Neural progenitor cell (in vitro differentiated cells): ENCODE data around the gene EAPP. TPM values are rescaled to one million over a fixed set of nuclear protein-coding genes. Genes with fewer than 3 reads are reported as not detected.
"Not testable (repeated sequence)": the region's sequence is repeated elsewhere in the genome, so short reads cannot be mapped to it uniquely, and the experiment has no call there.

Experiments
- DNase-seq: peaks from one replicate; pipeline ENCODE4 v3.0.0-alpha.2; 2016; ENCODE audit warnings: low spot score
- H2AFZ ChIP-seq: fragments of 200-600 bp; sonication (generic); replicated peaks from 2 replicates; pipeline ENCODE4 v1.6.1; 2016; ENCODE audit warnings: antibody characterized with exemption
- H3F3A ChIP-seq: fragments of 200-600 bp; sonication (generic); 2 replicates; pipeline ENCODE4 v1.6.1; 2016; ENCODE audit warnings: antibody characterized with exemption, low read depth
- H3K27ac ChIP-seq: fragments of 200-600 bp; sonication (generic); 2 replicates; pipeline ENCODE4 v1.5.1; 2016; ENCODE audit warnings: mild to moderate bottlenecking
- H3K27me3 ChIP-seq: fragments of 200-600 bp; sonication (generic); 2 replicates; pipeline ENCODE4 v1.6.1; 2016; ENCODE audit warnings: mild to moderate bottlenecking, moderate library complexity
- H3K36me3 ChIP-seq: fragments of 200-600 bp; sonication (generic); 2 replicates; pipeline ENCODE4 v1.5.1; 2016
- H3K4me1 ChIP-seq: fragments of 200-600 bp; sonication (generic); 2 replicates; pipeline ENCODE4 v1.6.1; 2016; ENCODE audit warnings: mixed run types
- H3K4me2 ChIP-seq: fragments of 200-600 bp; sonication (generic); 2 replicates; pipeline ENCODE4 v1.6.1; 2016
- H3K4me3 ChIP-seq: fragments of 200-600 bp; sonication (generic); 2 replicates; pipeline ENCODE4 v1.5.1; 2016
- H3K79me2 ChIP-seq: fragments of 200-600 bp; sonication (generic); 2 replicates; pipeline ENCODE4 v1.6.1; 2016; ENCODE audit warnings: low read depth
- H3K9ac ChIP-seq: fragments of 200-600 bp; sonication (generic); 2 replicates; pipeline ENCODE4 v1.6.1; 2016
- H3K9me3 ChIP-seq: fragments of 200-600 bp; sonication (generic); 2 replicates; pipeline ENCODE4 v1.5.1; 2016; ENCODE audit warnings: low read depth
- H4K20me1 ChIP-seq: fragments of 200-600 bp; sonication (generic); 2 replicates; pipeline ENCODE4 v1.6.1; 2016; ENCODE audit warnings: low read depth
- H3K27ac Mint-ChIP-seq: 3 replicates; pipeline ENCODE4 v1.8.0; 2021; ENCODE audit warnings: mixed read lengths
- H3K27me3 Mint-ChIP-seq: 2 replicates; pipeline ENCODE4 v1.8.0; 2022; ENCODE audit warnings: low read depth, mild to moderate bottlenecking, inconsistent platforms, moderate library complexity, mixed read lengths; ENCODE audit not compliant: insufficient read depth
- H3K36me3 Mint-ChIP-seq: 3 replicates; pipeline ENCODE4 v1.8.0; 2021; ENCODE audit warnings: mixed read lengths
- H3K4me1 Mint-ChIP-seq: 3 replicates; pipeline ENCODE4 v1.8.0; 2021; ENCODE audit warnings: mixed read lengths
- H3K4me3 Mint-ChIP-seq: 3 replicates; pipeline ENCODE4 v1.8.0; 2021; ENCODE audit warnings: mild to moderate bottlenecking, moderate library complexity, mixed read lengths
- H3K9me3 Mint-ChIP-seq: 3 replicates; pipeline ENCODE4 v1.8.0; 2020; ENCODE audit warnings: mixed read lengths
- CTCF ChIP-seq: fragments of 200-600 bp; sonication (generic); IDR thresholded peaks from 2 replicates; pipeline ENCODE4 v1.5.1; 2017; ENCODE audit warnings: antibody characterized with exemption, mild to moderate bottlenecking
- EZH2 ChIP-seq: fragments of 200-600 bp; sonication (generic); IDR thresholded peaks from 2 replicates; pipeline ENCODE4 v1.6.1; 2017; ENCODE audit warnings: antibody characterized with exemption, mild to moderate bottlenecking, moderate library complexity
- EZH2phosphoT487 ChIP-seq: fragments of 200-600 bp; sonication (generic); IDR thresholded peaks from 2 replicates; pipeline ENCODE4 v1.6.1; 2017; ENCODE audit warnings: antibody characterized with exemption
- total RNA-seq: library from RNA; depleted of rRNA; stranded (reverse); fragments of >200 nt; gene quantifications from 2 replicates; pipeline ENCODE4 v1.2.3, GENCODE V29; 2015; ENCODE audit warnings: low replicate concordance

Gene EAPP
- total RNA-seq, 1 donor from 2014 or later = 79.6 TPM

- peak overlapping the region; percentile 75 for H3K4me3 ChIP-seq
- H3K27me3 ChIP-seq, H3K36me3 ChIP-seq, H3K36me3 Mint-ChIP-seq, H3K9me3 ChIP-seq, H3K9ac ChIP-seq, H3F3A ChIP-seq, H4K20me1 ChIP-seq, H3K27me3 Mint-ChIP-seq, H3K27ac ChIP-seq, H3K9me3 Mint-ChIP-seq, H2AFZ ChIP-seq, DNase-seq: not testable (repeated sequence)
- peak overlapping the region; percentile 100 for H3K4me3 Mint-ChIP-seq
- H3K79me2 ChIP-seq = peaks cover 30% of the 10 kb centered on the region
- peak overlapping the region; percentile 82 for H3K4me2 ChIP-seq
- H3K4me1 ChIP-seq = peaks cover 11% of the 10 kb centered on the region
- peak overlapping the region; percentile 97 for H3K27ac Mint-ChIP-seq
- H3K4me1 Mint-ChIP-seq = peaks cover 15% of the 10 kb centered on the region
Measured at GRCh38 chr14:34540181-34541059, 919 bp upstream of the EAPP start.

GRCh38 chr14:34538871-34539406, 562 bp downstream of the EAPP start:
- H3K36me3 ChIP-seq = no peaks in the 10 kb centered on the region
- no peak for DNase-seq
- peaks cover 9% of the 10 kb centered on the region for H3F3A ChIP-seq
- TF ChIP-seq EZH2phosphoT487 (no peak), CTCF (no peak), EZH2 (no peak)
- Mint-ChIP-seq H3K36me3 (peaks cover 3% of the 10 kb centered on the region), H3K27me3 (peaks cover 2% of the 10 kb centered on the region), H3K27ac (peak overlapping the region; percentile 99), H3K9me3 (no peaks in the 10 kb centered on the region), H3K4me1 (peaks cover 15% of the 10 kb centered on the region), H3K4me3 (peak overlapping the region; percentile 100)
- no peaks in the 10 kb centered on the region for H3K9me3 ChIP-seq
- H4K20me1 ChIP-seq = no peaks in the 10 kb centered on the region
- H2AFZ ChIP-seq = peak overlapping the region; percentile 61
- peak overlapping the region; percentile 75 for H3K4me3 ChIP-seq
- H3K79me2 ChIP-seq = peaks cover 30% of the 10 kb centered on the region
- peak overlapping the region; percentile 82 for H3K4me2 ChIP-seq
- no peaks in the 10 kb centered on the region for H3K27me3 ChIP-seq
- H3K4me1 ChIP-seq = peaks cover 11% of the 10 kb centered on the region
- H3K9ac ChIP-seq = peak overlapping the region; percentile 84
- peak overlapping the region; percentile 91 for H3K27ac ChIP-seq

- Histone ChIP-seq H3K79me2 (peaks cover 30% of the 10 kb centered on the region), H3K9ac (peak overlapping the region; percentile 84), H3K4me3 (peak overlapping the region; percentile 75), H3K4me1 (peaks cover 11% of the 10 kb centered on the region), H3K4me2 (peak overlapping the region; percentile 82)
- H3K27me3 Mint-ChIP-seq, H3K36me3 ChIP-seq, H4K20me1 ChIP-seq, H3K9me3 Mint-ChIP-seq, DNase-seq, H3K36me3 Mint-ChIP-seq, H3F3A ChIP-seq, H3K27ac Mint-ChIP-seq, H3K27me3 ChIP-seq, H3K27ac ChIP-seq, H2AFZ ChIP-seq, H3K9me3 ChIP-seq: not testable (repeated sequence)
- Mint-ChIP-seq H3K4me3 (peak overlapping the region; percentile 100), H3K4me1 (peaks cover 15% of the 10 kb centered on the region)
Measured at GRCh38 chr14:34538096-34538495, 1.4 kb downstream of the EAPP start.

- H3F3A ChIP-seq = peaks cover 9% of the 10 kb centered on the region
- peaks cover 2% of the 10 kb centered on the region for H3K27me3 Mint-ChIP-seq
- peak overlapping the region; percentile 40 for H3K9ac ChIP-seq
- peaks cover 15% of the 10 kb centered on the region for H3K4me1 Mint-ChIP-seq
- DNase-seq = no peak
- H3K27ac ChIP-seq = no peak overlapping the region
- peak overlapping the region; percentile 41 for H3K4me3 Mint-ChIP-seq
- peaks cover 8% of the 10 kb centered on the region for H3K36me3 Mint-ChIP-seq
- H3K27ac Mint-ChIP-seq = no peak overlapping the region
- peaks cover 11% of the 10 kb centered on the region for H3K4me1 ChIP-seq
- H2AFZ ChIP-seq = no peak overlapping the region
- H3K36me3 ChIP-seq = peaks cover 6% of the 10 kb centered on the region
- H3K4me2 ChIP-seq = peak overlapping the region; percentile 82
- H4K20me1 ChIP-seq = no peaks in the 10 kb centered on the region
- no peaks in the 10 kb centered on the region for H3K9me3 ChIP-seq
- H3K79me2 ChIP-seq = peaks cover 30% of the 10 kb centered on the region
- no peaks in the 10 kb centered on the region for H3K27me3 ChIP-seq
- TF ChIP-seq EZH2phosphoT487 (no peak), CTCF (no peak), EZH2 (no peak)
- no peaks in the 10 kb centered on the region for H3K9me3 Mint-ChIP-seq
- peak overlapping the region; percentile 75 for H3K4me3 ChIP-seq
Measured at GRCh38 chr14:34537677-34538009, 1.9 kb downstream of the EAPP start.
